A673 (cell line): ENCODE measurements around the gene MAGEA9.

ENCODE experiments used
- CTCF ChIP-seq: fragments of 300-800, 200-600 bp; sonication (generic); conservative IDR thresholded peaks from 2 replicates; pipeline ENCODE4 v1.5.1; 2017; ENCODE audit warnings: low read depth, mild to moderate bottlenecking, antibody characterized with exemption, low read length, moderate library complexity, mixed read lengths
- EZH2 ChIP-seq: fragments of 200-600 bp; sonication (generic); IDR thresholded peaks from 2 replicates; pipeline ENCODE4 v1.6.1; 2017; ENCODE audit warnings: borderline replicate concordance, low read depth, mild to moderate bottlenecking, mixed read lengths, antibody characterized with exemption, low read length; ENCODE audit not compliant: poor library complexity, severe bottlenecking

GRCh38 chrX:149819371-149819770, 37.6 kb downstream of the MAGEA9 start:
- TF ChIP-seq CTCF (no peak), EZH2 (no peak)
